ENCODE measurements around the gene KREMEN1. TPM values are rescaled to one million over a fixed set of nuclear protein-coding genes. Genes with fewer than 3 reads are reported as not detected.

KREMEN1 gene
- total and polyA plus RNA-seq, 9 of the 15 experiments (the other 6 are each of a cell fraction or from before 2014, with no cell fraction given) = 0.69 to 11.5 (median 4.3) TPM

DNA sequence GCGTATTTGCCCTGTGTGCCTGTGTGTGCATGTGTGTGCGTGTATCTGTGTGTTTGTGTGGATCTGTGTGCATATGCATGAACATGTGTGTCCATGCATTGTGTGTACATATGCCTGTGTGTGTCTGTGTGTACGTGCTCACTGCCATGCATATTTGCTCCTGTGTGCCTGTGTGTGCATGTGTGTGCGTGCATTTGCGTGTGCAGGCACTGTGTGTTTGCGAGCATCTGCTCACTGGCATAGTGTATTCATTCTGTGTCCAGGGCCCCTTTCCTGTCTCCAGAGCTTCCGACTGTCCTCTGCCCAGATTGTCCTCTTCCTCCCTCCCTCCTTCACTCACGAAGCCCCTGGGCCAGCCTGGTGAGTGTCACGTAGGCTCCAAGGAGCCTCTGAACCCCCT is 138.6 kb downstream of the KREMEN1 start:
- peaks cover 2% of the 10 kb centered on the region; the same call in 1 of the 3 replicates for H3K79me2 ChIP-seq (ENCODE audit: control insufficient read depth, insufficient read depth, low read length)
- H3K27me3 ChIP-seq (ENCODE audit: control insufficient read depth in 2 of 2, insufficient read depth in 2 of 2, low read length in 2 of 2) = no peaks in the 10 kb centered on the region
- in situ Hi-C loops (cut with MboI) (no loop called here), intact Hi-C loops (cut with micrococcal nuclease) (no loop called here)
- ATAC-seq = no peak
- no peak overlapping the region for H2AFZ ChIP-seq (ENCODE audit: low read depth, low read length)
- no peak overlapping the region for H3K9ac ChIP-seq (ENCODE audit: insufficient read depth in 1 of 2, low read depth in 2 of 2, low read length in 2 of 2)
- TF ChIP-seq, protein P1, sequence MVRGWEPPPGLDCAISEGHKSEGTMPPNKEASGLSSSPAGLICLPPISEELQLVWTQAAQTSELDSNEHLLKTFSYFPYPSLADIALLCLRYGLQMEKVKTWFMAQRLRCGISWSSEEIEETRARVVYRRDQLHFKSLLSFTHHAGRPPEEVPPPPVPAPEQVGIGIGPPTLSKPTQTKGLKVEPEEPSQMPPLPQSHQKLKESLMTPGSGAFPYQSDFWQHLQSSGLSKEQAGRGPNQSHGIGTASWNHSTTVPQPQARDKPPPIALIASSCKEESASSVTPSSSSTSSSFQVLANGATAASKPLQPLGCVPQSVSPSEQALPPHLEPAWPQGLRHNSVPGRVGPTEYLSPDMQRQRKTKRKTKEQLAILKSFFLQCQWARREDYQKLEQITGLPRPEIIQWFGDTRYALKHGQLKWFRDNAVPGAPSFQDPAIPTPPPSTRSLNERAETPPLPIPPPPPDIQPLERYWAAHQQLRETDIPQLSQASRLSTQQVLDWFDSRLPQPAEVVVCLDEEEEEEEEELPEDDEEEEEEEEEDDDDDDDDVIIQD (CRISPR knock-in tag; IDR thresholded peaks at IDR 0.05) = no peak
- peak in 1 of 2 experiments; percentile 75; a peak in 1 of 4 replicates for TF ChIP-seq KDM1A (IDR thresholded peaks at IDR 0.05)
- no peaks in the 10 kb centered on the region for H3K9me1 ChIP-seq (ENCODE audit: control insufficient read depth, insufficient read depth, low read length)
- no peak overlapping the region for H3K4me3 ChIP-seq
- H3K4me1 ChIP-seq (replicated peaks in 1 of 2; ENCODE audit: control insufficient read depth in 2 of 2, insufficient read depth in 2 of 2, low read length in 2 of 2) = peaks cover 0 to 14% of the 10 kb centered on the region in 2 experiments; a peak in 2 of 5 replicates
- BruUV-seq (replicated peaks) = no TSS peak
- DNase-seq (ENCODE audit: extremely low read depth in 1 of 4, low spot score in 3 of 4) = no peak
- FAIRE-seq = no peak
- POLR2A ChIA-PET = interaction anchor here (0.7 to 2.0 kb wide), 2 partner anchors 9 to 62 kb away, joined by 3 to 4 read pairs; no protein-coding TSS in a partner anchor
- CTCF ChIA-PET (ENCODE audit: low intra/inter-chr PET ratio) = no interaction called here
- H3K36me3 ChIP-seq (ENCODE audit: control insufficient read depth, insufficient read depth, low read length) = no peaks in the 10 kb centered on the region
- WGBS (ENCODE audit: insufficient coverage, low coverage, missing lambda C conversion rate) = 84% methylated on average over 7 of the region's 9 CpGs
- no peak overlapping the region for H3K4me2 ChIP-seq (ENCODE audit: insufficient read depth, low read length)
- no peaks in the 10 kb centered on the region for H4K20me1 ChIP-seq (replicated peaks; ENCODE audit: control insufficient read depth, insufficient read depth, low read length)
- no peaks in the 10 kb centered on the region for H3K9me3 ChIP-seq (replicated peaks; ENCODE audit: control insufficient read depth, insufficient read depth, low read depth, low read length)
- no peak overlapping the region for H3K27ac ChIP-seq (ENCODE audit: extremely low read depth, low read depth, low read length)

DNA sequence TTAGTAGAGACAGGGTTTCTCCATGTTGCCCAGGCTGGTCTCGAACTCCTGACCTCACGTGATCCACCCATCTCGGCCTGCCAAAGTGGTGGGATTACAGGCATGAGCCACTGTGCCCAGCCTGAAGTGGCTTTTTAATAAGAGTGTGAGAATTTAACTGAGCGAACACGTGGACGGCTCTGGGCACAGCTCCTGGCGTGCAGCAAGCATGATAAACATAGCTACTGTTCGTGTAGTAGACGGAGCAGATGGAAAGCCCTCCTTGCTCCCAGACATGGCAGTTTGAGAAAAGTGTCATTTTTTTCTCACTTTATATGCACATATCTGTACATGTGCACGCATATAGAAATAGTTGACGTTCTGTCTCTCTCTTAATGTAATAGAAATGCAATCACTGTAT is 139.9 kb downstream of the KREMEN1 start:
- no TSS peak for BruUV-seq (replicated peaks)
- FAIRE-seq (no peak), DNase-seq (ENCODE audit: extremely low read depth in 1 of 4, low spot score in 3 of 4) (no peak), ATAC-seq (no peak)
- WGBS (ENCODE audit: insufficient coverage, low coverage, missing lambda C conversion rate) = 79% methylated on average over 11 of the region's 11 CpGs
- Histone ChIP-seq H3K27ac (ENCODE audit: extremely low read depth, low read depth, low read length) (no peak overlapping the region), H3K9me1 (ENCODE audit: control insufficient read depth, insufficient read depth, low read length) (no peaks in the 10 kb centered on the region), H2AFZ (ENCODE audit: low read depth, low read length) (no peak overlapping the region), H3K27me3 (ENCODE audit: control insufficient read depth in 2 of 2, insufficient read depth in 2 of 2, low read length in 2 of 2) (no peaks in the 10 kb centered on the region), H3K9ac (ENCODE audit: insufficient read depth in 1 of 2, low read depth in 2 of 2, low read length in 2 of 2) (no peak overlapping the region), H3K4me2 (ENCODE audit: insufficient read depth, low read length) (no peak overlapping the region), H3K4me1 (replicated peaks in 1 of 2; ENCODE audit: control insufficient read depth in 2 of 2, insufficient read depth in 2 of 2, low read length in 2 of 2) (peaks cover 0 to 14% of the 10 kb centered on the region in 2 experiments; a peak in 1 of 5 replicates), H3K9me3 (replicated peaks; ENCODE audit: control insufficient read depth, insufficient read depth, low read depth, low read length) (no peaks in the 10 kb centered on the region), H3K4me3 (no peak overlapping the region), H4K20me1 (replicated peaks; ENCODE audit: control insufficient read depth, insufficient read depth, low read length) (no peaks in the 10 kb centered on the region), H3K36me3 (ENCODE audit: control insufficient read depth, insufficient read depth, low read length) (no peaks in the 10 kb centered on the region), H3K79me2 (ENCODE audit: control insufficient read depth, insufficient read depth, low read length) (no peaks in the 10 kb centered on the region)
- intact Hi-C loops (cut with micrococcal nuclease) (no loop called here), in situ Hi-C loops (cut with MboI) (no loop called here)
- no peak for TF ChIP-seq ZZZ3 (IDR thresholded peaks at IDR 0.05)
- no peak for TF ChIP-seq FOXA1 (IDR thresholded peaks at IDR 0.05; ENCODE audit: borderline replicate concordance)
- TF ChIP-seq, protein P2, sequence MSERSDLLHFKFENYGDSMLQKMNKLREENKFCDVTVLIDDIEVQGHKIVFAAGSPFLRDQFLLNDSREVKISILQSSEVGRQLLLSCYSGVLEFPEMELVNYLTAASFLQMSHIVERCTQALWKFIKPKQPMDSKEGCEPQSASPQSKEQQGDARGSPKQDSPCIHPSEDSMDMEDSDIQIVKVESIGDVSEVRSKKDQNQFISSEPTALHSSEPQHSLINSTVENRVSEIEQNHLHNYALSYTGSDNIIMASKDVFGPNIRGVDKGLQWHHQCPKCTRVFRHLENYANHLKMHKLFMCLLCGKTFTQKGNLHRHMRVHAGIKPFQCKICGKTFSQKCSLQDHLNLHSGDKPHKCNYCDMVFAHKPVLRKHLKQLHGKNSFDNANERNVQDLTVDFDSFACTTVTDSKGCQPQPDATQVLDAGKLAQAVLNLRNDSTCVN (CRISPR knock-in tag; IDR thresholded peaks at IDR 0.05) = no peak
- POLR2A ChIA-PET = interaction anchor here (0.9 to 1.6 kb wide), 2 partner anchors 12 kb away, joined by 3 to 4 read pairs; no protein-coding TSS in a partner anchor
- CTCF ChIA-PET (ENCODE audit: low intra/inter-chr PET ratio) = no interaction called here
